Lung (tissue), 12 donors: ENCODE results near the gene DISC1. TPM values are rescaled to one million over a fixed set of nuclear protein-coding genes. Genes with fewer than 3 reads are reported as not detected.

Experiments
- ATAC-seq: fragments of 200-7000 bp; cut with Tn5 transposase; one replicate; pipeline ENCODE4 v1.9.1; 2020; ENCODE audit warnings: moderate number of reproducible peaks; ENCODE audit not compliant: insufficient read depth, low FRiP score
- DNase-seq, 3 donors: peaks; one replicate each; pipeline ENCODE4 v3.0.0-alpha.2; 2013 to 2017
- H3K27ac ChIP-seq, 2 donors: one replicate each; pipeline ENCODE4 v1.5.1; 2013; ENCODE audit warnings: mild to moderate bottlenecking in 2 of 2, moderate library complexity in 2 of 2, control low read depth in 1 of 2, inconsistent platforms in 1 of 2, low read depth in 1 of 2, low read length in 1 of 2
- H3K27me3 ChIP-seq, 3 donors: one replicate each; pipeline ENCODE4 v1.5.1; 2013; ENCODE audit warnings: low read length in 2 of 3; ENCODE audit not compliant: control insufficient read depth in 3 of 3, insufficient read depth in 3 of 3
- H3K36me3 ChIP-seq, 4 donors: one replicate each; pipeline ENCODE4 v1.5.1; 2013; ENCODE audit warnings: low read length in 4 of 4, mild to moderate bottlenecking in 1 of 4, moderate library complexity in 1 of 4; ENCODE audit not compliant: control insufficient read depth in 4 of 4, insufficient read depth in 4 of 4
- H3K4me1 ChIP-seq, 5 donors: one replicate each; pipeline ENCODE4 v1.5.1; 2013; ENCODE audit warnings: low read length in 5 of 5, mild to moderate bottlenecking in 2 of 5, moderate library complexity in 1 of 5; ENCODE audit not compliant: control insufficient read depth in 5 of 5, insufficient read depth in 5 of 5
- H3K4me3 ChIP-seq: one replicate; pipeline ENCODE4 v1.5.1; 2013; ENCODE audit warnings: mild to moderate bottlenecking, control low read depth, moderate library complexity
- H3K9ac ChIP-seq, 2 donors: one replicate each; pipeline ENCODE4 v1.5.1; 2013; ENCODE audit warnings: low read length in 2 of 2, control low read depth in 1 of 2; ENCODE audit not compliant: insufficient read depth in 1 of 2
- H3K9me3 ChIP-seq, 4 donors: one replicate each; pipeline ENCODE4 v1.5.1; 2013; ENCODE audit warnings: low read length in 3 of 4, mild to moderate bottlenecking in 1 of 4, moderate library complexity in 1 of 4; ENCODE audit not compliant: control insufficient read depth in 4 of 4, insufficient read depth in 3 of 4
- WGBS, 2 donors: extraction: QIAGEN DNeasy Blood & Tissue Kit; methylation state at CpG; one replicate each; pipeline ENCODE4 v1.1.7; 2013; 5-methylcytosine and 5-hydroxymethylcytosine counted together
- polyA plus RNA-seq, 2 donors: library from polyadenylated mRNA; stranded (reverse); fragments of 200-250 nt; gene quantifications; one replicate each; pipeline ENCODE4 v1.2.1, GENCODE V29; 2013
- total RNA-seq, 2 donors: library from RNA; depleted of rRNA in 1 of 2; stranded (reverse); fragments of >200 nt in 1 of 2; gene quantifications; one replicate each; pipeline ENCODE4 v1.2.1, GENCODE V29; 2014 to 2021
- TF ChIP-seq, protein P1 (sequence below): IDR thresholded peaks from 2 replicates; pipeline ENCODE4 v1.5.1; 2012; ENCODE audit warnings: mild to moderate bottlenecking; ENCODE audit errors: control extremely low read depth, extremely low read depth
- donor health status: control.
- donor health status: control.
- donor health status: Bipolar disorder and iron deficiency.
- donor health status: healthy.
- donor health status: DM: yes; HTN: yes; CAD: no.

Gene DISC1
- total and polyA plus RNA-seq, 4 donors = 0.98 to 32.9 (median 6.1) TPM

DNA sequence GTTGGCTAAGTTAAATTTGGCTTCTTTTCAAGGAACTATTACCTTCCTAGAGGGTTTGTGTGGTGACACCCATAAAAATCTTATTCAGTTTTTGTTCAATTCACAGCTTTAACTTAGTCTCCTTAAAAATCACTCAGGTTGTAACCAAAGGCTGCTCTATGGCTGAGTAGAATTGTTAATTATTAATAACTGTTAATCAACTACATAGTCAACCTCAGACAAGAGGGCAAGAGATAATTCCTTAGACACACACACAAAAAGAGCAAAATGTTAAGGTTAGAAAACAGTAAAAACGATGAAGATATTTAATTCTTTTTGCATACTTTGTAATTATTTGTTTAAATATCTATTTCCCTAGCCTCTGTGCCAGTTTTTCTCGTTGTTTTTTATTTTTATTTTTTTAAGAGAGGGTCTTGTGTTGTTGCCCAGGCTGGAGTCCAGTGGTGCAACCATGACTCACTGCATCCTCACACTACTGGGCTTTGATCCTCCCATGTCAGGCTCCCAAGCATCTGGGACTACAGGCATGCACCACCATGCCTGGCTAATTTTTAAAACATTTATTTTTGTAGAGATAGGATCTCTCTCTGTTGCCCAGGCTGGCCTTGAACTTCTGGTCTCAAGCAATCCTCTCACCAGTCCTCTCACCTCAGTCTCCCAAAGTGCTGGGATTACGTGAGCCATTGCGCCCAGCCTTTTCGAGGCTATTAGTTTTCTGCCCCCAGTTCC is 215.2 kb downstream of the DISC1 start:
- Histone ChIP-seq H3K27ac (no peak overlapping the region), H3K27me3 (no peaks in the 10 kb centered on the region), H3K9me3 (no peaks in the 10 kb centered on the region), H3K9ac (no peak overlapping the region), H3K4me3 (no peak overlapping the region), H3K36me3 (no peaks in the 10 kb centered on the region), H3K4me1 (peaks cover 0 to 9% (median 4%) of the 10 kb centered on the region in 5 donors)
- WGBS, 2 donors = 82 to 83% methylated on average over 5 of the region's 5 CpGs
- no peak for ATAC-seq
- TF ChIP-seq, protein P1, sequence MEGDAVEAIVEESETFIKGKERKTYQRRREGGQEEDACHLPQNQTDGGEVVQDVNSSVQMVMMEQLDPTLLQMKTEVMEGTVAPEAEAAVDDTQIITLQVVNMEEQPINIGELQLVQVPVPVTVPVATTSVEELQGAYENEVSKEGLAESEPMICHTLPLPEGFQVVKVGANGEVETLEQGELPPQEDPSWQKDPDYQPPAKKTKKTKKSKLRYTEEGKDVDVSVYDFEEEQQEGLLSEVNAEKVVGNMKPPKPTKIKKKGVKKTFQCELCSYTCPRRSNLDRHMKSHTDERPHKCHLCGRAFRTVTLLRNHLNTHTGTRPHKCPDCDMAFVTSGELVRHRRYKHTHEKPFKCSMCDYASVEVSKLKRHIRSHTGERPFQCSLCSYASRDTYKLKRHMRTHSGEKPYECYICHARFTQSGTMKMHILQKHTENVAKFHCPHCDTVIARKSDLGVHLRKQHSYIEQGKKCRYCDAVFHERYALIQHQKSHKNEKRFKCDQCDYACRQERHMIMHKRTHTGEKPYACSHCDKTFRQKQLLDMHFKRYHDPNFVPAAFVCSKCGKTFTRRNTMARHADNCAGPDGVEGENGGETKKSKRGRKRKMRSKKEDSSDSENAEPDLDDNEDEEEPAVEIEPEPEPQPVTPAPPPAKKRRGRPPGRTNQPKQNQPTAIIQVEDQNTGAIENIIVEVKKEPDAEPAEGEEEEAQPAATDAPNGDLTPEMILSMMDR = no peak
- DNase-seq = no peak

DNA sequence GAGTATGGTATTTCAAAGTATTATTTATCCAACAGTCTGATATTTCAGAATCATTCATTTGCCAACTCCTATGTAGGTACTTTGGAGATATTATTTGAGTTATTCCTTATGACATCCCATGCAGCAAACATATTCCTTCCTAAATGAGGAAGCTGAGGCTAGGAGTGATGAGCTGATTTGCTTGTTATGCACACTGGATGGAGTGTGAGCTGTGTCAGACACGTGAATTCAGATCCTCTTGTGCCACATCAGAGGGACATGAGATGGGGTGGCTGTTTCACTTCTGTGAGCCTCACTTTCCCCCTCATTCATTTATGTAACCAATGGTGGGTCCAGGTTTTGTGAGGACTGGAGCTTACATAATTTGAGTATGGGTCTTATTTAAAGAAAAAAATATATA is 215.9 kb downstream of the DISC1 start:
- no peaks in the 10 kb centered on the region for H3K9me3 ChIP-seq
- TF ChIP-seq, protein P1 = no peak
- H3K9ac ChIP-seq = no peak overlapping the region
- no peak overlapping the region for H3K27ac ChIP-seq
- H3K36me3 ChIP-seq = no peaks in the 10 kb centered on the region
- no peak overlapping the region for H3K4me3 ChIP-seq
- no peak for ATAC-seq
- no peak for DNase-seq
- WGBS, 2 donors = 77 to 82% methylated on average over 1 of the region's 1 CpG
- peaks cover 0 to 9% (median 4%) of the 10 kb centered on the region in 5 donors for H3K4me1 ChIP-seq
- H3K27me3 ChIP-seq = no peaks in the 10 kb centered on the region

DNA sequence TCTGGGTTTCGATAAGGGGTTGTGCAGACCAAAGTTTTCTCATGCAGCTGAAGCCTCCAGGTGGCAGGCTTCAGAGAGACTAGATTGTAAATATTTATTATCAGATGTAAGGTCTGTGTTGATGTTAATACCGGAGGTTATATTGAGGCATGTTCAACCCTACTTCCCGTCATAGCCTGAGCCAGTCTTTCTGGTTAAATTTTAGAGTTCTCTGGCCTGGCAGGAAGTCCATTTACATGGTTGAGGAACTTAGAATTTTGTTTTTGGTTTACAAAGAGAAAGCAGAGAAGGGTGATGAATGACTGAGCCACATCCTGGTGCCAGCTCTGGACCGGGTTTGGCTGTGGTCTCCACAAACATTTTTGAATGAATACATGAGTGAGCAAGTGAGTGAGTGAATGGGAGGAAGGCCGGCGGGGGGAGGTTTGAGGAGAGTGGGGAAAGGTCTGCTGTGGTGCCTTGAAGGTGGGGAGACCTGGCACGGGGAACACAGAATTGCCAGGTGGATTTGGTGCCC is 218.5 kb downstream of the DISC1 start:
- no peak overlapping the region for H3K4me3 ChIP-seq
- TF ChIP-seq, protein P1 = no peak
- no peak overlapping the region for H3K9ac ChIP-seq
- WGBS, 2 donors = 25 to 28% methylated on average over 7 of the region's 7 CpGs
- no peak for ATAC-seq
- no peaks in the 10 kb centered on the region for H3K27me3 ChIP-seq
- H3K9me3 ChIP-seq = no peaks in the 10 kb centered on the region
- no peaks in the 10 kb centered on the region for H3K36me3 ChIP-seq
- peak overlapping the region in 1 of 2 donors; percentile 10 for H3K27ac ChIP-seq
- peak in 1 of 3 donors; percentile 46 for DNase-seq
- H3K4me1 ChIP-seq = peaks cover 0 to 9% (median 4%) of the 10 kb centered on the region in 5 donors
